Glutamatergic neuron (in vitro differentiated cells): ENCODE measurements around the gene PFKFB1. TPM values are rescaled to one million over a fixed set of nuclear protein-coding genes. Genes with fewer than 3 reads are reported as not detected.

Experiments used
- DNase-seq: peaks from one replicate; pipeline ENCODE4 v3.0.0; 2022
- H3K27ac Mint-ChIP-seq: one replicate; pipeline ENCODE4 v1.8.0; 2020; ENCODE audit warnings: mild to moderate bottlenecking, mixed read lengths, inconsistent platforms; ENCODE audit not compliant: unreplicated experiment
- H3K27me3 Mint-ChIP-seq: one replicate; pipeline ENCODE4 v1.8.0; 2020; ENCODE audit warnings: mild to moderate bottlenecking, moderate library complexity, mixed read lengths, inconsistent platforms; ENCODE audit not compliant: unreplicated experiment
- H3K36me3 Mint-ChIP-seq: one replicate; pipeline ENCODE4 v1.8.0; 2020; ENCODE audit warnings: mild to moderate bottlenecking, mixed read lengths, inconsistent platforms; ENCODE audit not compliant: unreplicated experiment
- H3K4me1 Mint-ChIP-seq: one replicate; pipeline ENCODE4 v1.8.0; 2020; ENCODE audit warnings: mild to moderate bottlenecking, low read depth, mixed read lengths, inconsistent platforms; ENCODE audit not compliant: unreplicated experiment
- H3K4me3 Mint-ChIP-seq: one replicate; pipeline ENCODE4 v1.8.0; 2020; ENCODE audit warnings: mild to moderate bottlenecking, mixed read lengths, inconsistent platforms; ENCODE audit not compliant: unreplicated experiment
- H3K9me3 Mint-ChIP-seq: one replicate; pipeline ENCODE4 v1.8.0; 2020; ENCODE audit warnings: mild to moderate bottlenecking, moderate library complexity, mixed read lengths, inconsistent platforms; ENCODE audit not compliant: unreplicated experiment
- long read RNA-seq: library from polyadenylated mRNA; unstranded; transcript quantifications from one replicate; pipeline ENCODE4 v2.0.0, GENCODE V29; 2020; ENCODE audit not compliant: unreplicated experiment
- total RNA-seq: library from RNA; stranded (reverse); fragmentation: NEBNext Ultra II Directional; extraction: Animal tissue kit (Norgen Biotek cat#: 25700); gene quantifications from one replicate; pipeline ENCODE4 v1.2.1, GENCODE V29; 2021; ENCODE audit not compliant: unreplicated experiment
- TF ChIP-seq, protein P1 (sequence below): fragments of 200-600 bp; sonication (generic); IDR thresholded peaks from one replicate; pipeline ENCODE4 v1.5.0; 2021; ENCODE audit not compliant: partially characterized antibody, unreplicated experiment

The PFKFB1 gene
- total RNA-seq, result 1.1 TPM
- long read RNA-seq, result 0 reads

DNA sequence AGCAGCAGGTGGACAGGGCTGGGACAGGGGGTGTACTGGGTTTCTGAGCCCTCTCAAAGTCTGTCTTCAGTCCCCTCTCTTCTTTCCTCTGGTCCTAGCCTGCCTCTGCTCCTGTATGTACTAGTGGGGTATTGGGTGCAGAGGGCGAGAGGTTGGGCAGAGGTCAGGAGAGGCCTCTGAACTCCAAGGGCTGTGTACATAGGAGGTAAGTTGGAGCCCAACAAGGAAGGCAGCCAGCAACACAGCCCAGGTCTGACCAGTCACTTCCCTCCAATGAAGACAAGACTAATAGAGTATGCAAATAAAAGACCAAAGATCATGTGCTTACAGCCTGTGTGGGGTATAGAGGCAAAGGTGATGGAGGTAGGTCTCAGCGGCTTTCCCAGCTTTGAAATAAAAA, at the start of gene PFKFB1:
TSS of gene PFKFB1 (minus strand) at position 90 of the 400 bp plus-strand sequence. CDS start 181 bp downstream, outside the sequence.
- Mint-ChIP-seq H3K9me3 (no peaks in the 10 kb centered on the region), H3K27me3 (no peaks in the 10 kb centered on the region), H3K36me3 (no peaks in the 10 kb centered on the region), H3K4me3 (no peak within 1 kb of the TSS), H3K27ac (no peak within 1 kb of the TSS), H3K4me1 (no peaks in the 10 kb centered on the region)
- TF ChIP-seq, protein P1, sequence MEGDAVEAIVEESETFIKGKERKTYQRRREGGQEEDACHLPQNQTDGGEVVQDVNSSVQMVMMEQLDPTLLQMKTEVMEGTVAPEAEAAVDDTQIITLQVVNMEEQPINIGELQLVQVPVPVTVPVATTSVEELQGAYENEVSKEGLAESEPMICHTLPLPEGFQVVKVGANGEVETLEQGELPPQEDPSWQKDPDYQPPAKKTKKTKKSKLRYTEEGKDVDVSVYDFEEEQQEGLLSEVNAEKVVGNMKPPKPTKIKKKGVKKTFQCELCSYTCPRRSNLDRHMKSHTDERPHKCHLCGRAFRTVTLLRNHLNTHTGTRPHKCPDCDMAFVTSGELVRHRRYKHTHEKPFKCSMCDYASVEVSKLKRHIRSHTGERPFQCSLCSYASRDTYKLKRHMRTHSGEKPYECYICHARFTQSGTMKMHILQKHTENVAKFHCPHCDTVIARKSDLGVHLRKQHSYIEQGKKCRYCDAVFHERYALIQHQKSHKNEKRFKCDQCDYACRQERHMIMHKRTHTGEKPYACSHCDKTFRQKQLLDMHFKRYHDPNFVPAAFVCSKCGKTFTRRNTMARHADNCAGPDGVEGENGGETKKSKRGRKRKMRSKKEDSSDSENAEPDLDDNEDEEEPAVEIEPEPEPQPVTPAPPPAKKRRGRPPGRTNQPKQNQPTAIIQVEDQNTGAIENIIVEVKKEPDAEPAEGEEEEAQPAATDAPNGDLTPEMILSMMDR, result no peak
- DNase-seq, result no peak

DNA sequence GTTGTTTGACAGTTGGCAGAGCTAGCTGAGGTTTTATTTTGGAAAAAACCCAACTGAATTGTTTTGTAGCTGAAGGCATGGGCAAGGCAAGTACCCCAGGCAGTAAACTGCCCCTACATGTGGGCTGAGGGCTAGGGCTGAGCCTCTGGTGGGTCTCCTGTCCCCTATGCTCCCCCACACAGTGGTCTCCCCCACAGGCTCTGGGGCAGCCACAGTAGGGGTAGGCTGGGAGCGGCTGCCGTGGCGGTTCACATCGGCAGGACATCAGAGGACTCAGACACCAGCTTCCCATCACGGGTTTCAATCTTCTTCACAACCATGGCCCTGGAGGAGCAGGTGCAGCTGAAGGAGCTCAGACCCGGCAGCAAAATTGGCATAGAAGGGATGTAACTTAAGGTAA, 47.5 kb upstream of the PFKFB1 start:
- Mint-ChIP-seq H3K27me3 (no peaks in the 10 kb centered on the region), H3K36me3 (no peaks in the 10 kb centered on the region), H3K4me1 (no peaks in the 10 kb centered on the region), H3K9me3 (no peaks in the 10 kb centered on the region), H3K4me3 (no peak overlapping the region), H3K27ac (no peak overlapping the region)
- TF ChIP-seq, protein P1, result no peak
- no peak for DNase-seq

GRCh38 chrX:55039471-55039870, 45.5 kb upstream of the PFKFB1 start:
- H3K9me3 Mint-ChIP-seq, result no peaks in the 10 kb centered on the region
- no peaks in the 10 kb centered on the region for H3K27me3 Mint-ChIP-seq
- H3K36me3 Mint-ChIP-seq, result no peaks in the 10 kb centered on the region
- no peak overlapping the region for H3K4me3 Mint-ChIP-seq
- no peaks in the 10 kb centered on the region for H3K4me1 Mint-ChIP-seq
- no peak overlapping the region for H3K27ac Mint-ChIP-seq
- no peak for DNase-seq
- TF ChIP-seq, protein P1, result no peak

DNA sequence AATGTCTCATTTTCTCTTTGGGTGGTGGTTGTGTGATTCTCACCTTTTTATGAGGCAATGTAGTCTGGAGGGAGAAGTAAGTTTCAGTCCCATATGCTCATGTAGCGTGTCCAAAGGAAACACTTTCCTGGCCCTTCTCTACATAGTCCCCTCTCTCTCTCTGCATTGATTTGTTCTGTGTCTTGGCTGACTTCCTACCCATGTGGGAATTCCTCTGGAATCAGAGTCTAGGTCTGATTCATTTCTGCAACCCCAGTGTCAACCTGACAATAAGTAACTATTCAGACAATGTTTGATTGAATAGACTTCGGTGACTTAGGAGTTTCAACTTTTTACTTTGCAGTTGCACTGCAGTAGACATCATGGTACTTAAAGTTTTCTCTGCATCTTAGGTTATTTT, 39.4 kb upstream of the PFKFB1 start:
- H3K9me3 Mint-ChIP-seq, result no peaks in the 10 kb centered on the region
- no peak for DNase-seq
- no peak overlapping the region for H3K27ac Mint-ChIP-seq
- H3K27me3 Mint-ChIP-seq, result no peaks in the 10 kb centered on the region
- H3K36me3 Mint-ChIP-seq, result no peaks in the 10 kb centered on the region
- no peak overlapping the region for H3K4me3 Mint-ChIP-seq
- no peaks in the 10 kb centered on the region for H3K4me1 Mint-ChIP-seq
- TF ChIP-seq, protein P1, result no peak

DNA sequence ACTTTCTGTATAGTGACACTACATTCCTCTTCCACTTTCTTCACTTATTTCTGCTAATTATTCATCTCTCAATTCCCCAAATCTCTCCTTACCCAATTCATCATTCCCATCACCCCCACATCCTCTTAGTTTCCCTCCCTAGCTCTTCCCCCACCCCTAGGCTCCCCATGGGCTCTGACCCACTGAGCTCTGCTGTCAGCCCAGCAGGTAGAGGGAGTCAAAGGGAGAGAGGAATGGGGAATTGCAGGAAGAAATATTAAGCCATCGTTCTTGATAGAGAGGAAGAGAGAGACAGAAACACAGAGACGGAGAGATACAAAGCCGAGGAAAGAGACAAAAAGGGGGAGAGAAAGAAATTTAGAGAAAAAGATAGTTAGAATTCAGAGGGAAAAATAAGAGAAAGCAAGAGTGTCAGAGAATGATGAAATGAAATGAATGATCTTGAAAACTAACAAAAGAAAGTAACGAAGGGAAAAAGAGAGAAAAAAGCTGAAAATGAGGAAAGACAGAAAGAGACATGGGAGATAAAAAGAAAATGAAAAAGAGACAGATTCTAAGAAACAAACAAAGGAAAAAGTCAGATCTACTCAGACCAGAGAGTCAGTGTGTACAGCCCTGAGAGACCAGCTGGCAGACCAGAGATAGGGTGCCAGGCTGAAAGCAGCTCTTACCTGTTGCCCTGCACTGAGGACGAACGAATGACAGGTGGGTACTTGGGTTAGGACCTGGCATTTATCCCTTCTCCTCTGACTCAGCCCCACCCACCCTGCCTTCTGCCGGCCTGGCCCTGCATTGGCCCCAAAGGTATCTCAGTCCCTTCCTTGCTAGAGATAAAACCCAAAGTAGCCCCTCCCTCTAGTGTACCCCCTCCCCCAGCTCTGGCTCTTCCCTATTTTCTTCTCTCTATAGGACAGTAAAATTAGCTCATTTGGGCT, 36.5 kb upstream of the PFKFB1 start, which contains the start of gene ALAS2:
TSS of gene ALAS2 (minus strand) at position 707 of the 935 bp plus-strand sequence. CDS start 4,977 bp downstream, outside the sequence.
- no peak within 1 kb of the TSS for H3K4me3 Mint-ChIP-seq
- TF ChIP-seq, protein P1, result no peak
- H3K27ac Mint-ChIP-seq, result no peak within 1 kb of the TSS
- no peak for DNase-seq
- no peaks in the 10 kb centered on the region for H3K27me3 Mint-ChIP-seq
- no peaks in the 10 kb centered on the region for H3K4me1 Mint-ChIP-seq
- no peaks in the 10 kb centered on the region for H3K9me3 Mint-ChIP-seq
- no peaks in the 10 kb centered on the region for H3K36me3 Mint-ChIP-seq
